ENCODE measurements around the gene NRP2. TPM values are rescaled to one million over a fixed set of nuclear protein-coding genes. Genes with fewer than 3 reads are reported as not detected.
A peak's percentile ranks its signal among the peaks of the same experiment; 100 is the strongest.

NRP2 gene
- total RNA-seq, 1 experiment from 2014 or later, result 10.3 TPM

GRCh38 chr2:205766779-205767359 lies 84.6 kb downstream of the NRP2 start:
- BruUV-seq (replicated peaks), result no TSS peak
- peak; percentile 70 for DNase-seq (ENCODE audit: unreplicated experiment)
- CTCF ChIA-PET, result interaction anchor here (0.6 to 1.6 kb wide), 9 partner anchors 8 to 658 kb away, joined by 3 to 6 read pairs (median 3); no protein-coding TSS in a partner anchor

GRCh38 chr2:205767617-205768016 lies 85.3 kb downstream of the NRP2 start:
- Mint-ChIP-seq H3K27me3 (ENCODE audit: insufficient read depth, unreplicated experiment) (no peaks in the 10 kb centered on the region), H3K4me3 (ENCODE audit: unreplicated experiment) (no peak overlapping the region), H3K9me3 (ENCODE audit: unreplicated experiment) (no peaks in the 10 kb centered on the region), H3K36me3 (ENCODE audit: insufficient read depth, unreplicated experiment) (peaks cover 7% of the 10 kb centered on the region), H3K27ac (ENCODE audit: low read depth, unreplicated experiment) (no peak overlapping the region), H3K4me1 (ENCODE audit: insufficient read depth, unreplicated experiment) (peaks cover 19% of the 10 kb centered on the region)
- no peak for DNase-seq (ENCODE audit: unreplicated experiment)
- POLR2A ChIA-PET, result no interaction called here
- intact Hi-C loops (cut with micrococcal nuclease), result loop anchor here (1.0 to 5.0 kb wide), 3 partner anchors 85 to 158 kb away; partner anchors contain the start of gene NRP2
- no TSS peak for BruUV-seq (replicated peaks)
- no peak for TF ChIP-seq CTCF (IDR thresholded peaks at IDR 0.05; ENCODE audit: unreplicated experiment)
- CTCF ChIA-PET, result interaction anchor here (0.5 to 1.6 kb wide), 16 partner anchors 9 to 659 kb away, joined by 3 to 15 read pairs (median 3); no protein-coding TSS in a partner anchor

More at GRCh38 chr2:205766779-205767359, 84.6 kb downstream of the NRP2 start:
- intact Hi-C loops (cut with micrococcal nuclease), result loop anchor here (1.0 to 5.0 kb wide), 5 partner anchors 46 to 181 kb away; partner anchors contain the start of gene NRP2
- Mint-ChIP-seq H3K4me1 (ENCODE audit: insufficient read depth, unreplicated experiment) (peaks cover 19% of the 10 kb centered on the region), H3K36me3 (ENCODE audit: insufficient read depth, unreplicated experiment) (peaks cover 7% of the 10 kb centered on the region), H3K27me3 (ENCODE audit: insufficient read depth, unreplicated experiment) (no peaks in the 10 kb centered on the region), H3K9me3 (ENCODE audit: unreplicated experiment) (no peaks in the 10 kb centered on the region), H3K4me3 (ENCODE audit: unreplicated experiment) (no peak overlapping the region), H3K27ac (ENCODE audit: low read depth, unreplicated experiment) (no peak overlapping the region)
- peak; percentile 79 for TF ChIP-seq CTCF (IDR thresholded peaks at IDR 0.05; ENCODE audit: unreplicated experiment)
- POLR2A ChIA-PET, result no interaction called here

GRCh38 chr2:205768341-205768740 lies 86.0 kb downstream of the NRP2 start:
- intact Hi-C loops (cut with micrococcal nuclease), result loop anchor here (5.0 kb wide), 2 partner anchors 86 to 119 kb away; partner anchors contain the start of gene NRP2
- Mint-ChIP-seq H3K36me3 (ENCODE audit: insufficient read depth, unreplicated experiment) (peaks cover 7% of the 10 kb centered on the region), H3K4me1 (ENCODE audit: insufficient read depth, unreplicated experiment) (peaks cover 19% of the 10 kb centered on the region), H3K27ac (ENCODE audit: low read depth, unreplicated experiment) (no peak overlapping the region), H3K4me3 (ENCODE audit: unreplicated experiment) (no peak overlapping the region), H3K9me3 (ENCODE audit: unreplicated experiment) (no peaks in the 10 kb centered on the region), H3K27me3 (ENCODE audit: insufficient read depth, unreplicated experiment) (no peaks in the 10 kb centered on the region)
- CTCF ChIA-PET, result interaction anchor here (0.5 to 1.6 kb wide), 9 partner anchors 9 to 1161 kb away, joined by 3 to 15 read pairs (median 3); no protein-coding TSS in a partner anchor
- POLR2A ChIA-PET, result no interaction called here
- TF ChIP-seq CTCF (IDR thresholded peaks at IDR 0.05; ENCODE audit: unreplicated experiment), result no peak
- DNase-seq (ENCODE audit: unreplicated experiment), result no peak
- BruUV-seq (replicated peaks), result no TSS peak

- Mint-ChIP-seq H3K36me3 (ENCODE audit: insufficient read depth, unreplicated experiment) (peaks cover 7% of the 10 kb centered on the region), H3K9me3 (ENCODE audit: unreplicated experiment) (no peaks in the 10 kb centered on the region), H3K27ac (ENCODE audit: low read depth, unreplicated experiment) (peak overlapping the region; percentile 53), H3K27me3 (ENCODE audit: insufficient read depth, unreplicated experiment) (no peaks in the 10 kb centered on the region), H3K4me3 (ENCODE audit: unreplicated experiment) (no peak overlapping the region), H3K4me1 (ENCODE audit: insufficient read depth, unreplicated experiment) (peaks cover 19% of the 10 kb centered on the region)
- intact Hi-C loops (cut with micrococcal nuclease), result loop anchor here (5.0 kb wide), 2 partner anchors 87 to 118 kb away; partner anchors contain the start of gene NRP2
- no TSS peak for BruUV-seq (replicated peaks)
- peak; percentile 51 for DNase-seq (ENCODE audit: unreplicated experiment)
- ChIA-PET CTCF (interaction anchor here (0.5 to 1.6 kb wide), 5 partner anchors 9 to 156 kb away, joined by 3 to 15 read pairs (median 4); no protein-coding TSS in a partner anchor), POLR2A (no interaction called here)
- TF ChIP-seq CTCF (IDR thresholded peaks at IDR 0.05; ENCODE audit: unreplicated experiment), result no peak
These were observed 86.7 kb downstream of the NRP2 start for GRCh38 chr2:205768815-205769494.

Measured in MCF 10A (cell line).